GM12878 (cell line): ENCODE measurements around the gene USP35. TPM values are rescaled to one million over a fixed set of nuclear protein-coding genes. Genes with fewer than 3 reads are reported as not detected.

Experiments
- ATAC-seq: fragments of 200-7000 bp; cut with Tn5 transposase; 3 replicates; pipeline ENCODE4 v1.9.1; 2020; ENCODE audit warnings: mild to moderate bottlenecking, moderate library complexity
- BruUV-seq: library from RNA; stranded (reverse); fragments of 400-500 nt; replicated peaks from 2 replicates; lab custom pipeline; 2021; lab: Mats Ljungman, UMichigan
- CTCF ChIA-PET: fragments of 300-600 bp; sonication (Branson Sonifier 250); formaldehyde crosslinking; extraction: SDS; loops from one replicate; lab custom pipeline; 2021; ENCODE audit warnings: inconsistent platforms; lab: Yijun Ruan, JAX
- POLR2A ChIA-PET: fragments of 350-600 bp; formaldehyde crosslinking; extraction: SDS; loops from one replicate; lab custom pipeline; 2021; ENCODE audit warnings: inconsistent platforms; lab: Charles Lee
- RAD21 ChIA-PET: fragments of 300-600 bp; sonication (Branson Sonifier 250); formaldehyde crosslinking; loops from one replicate; lab custom pipeline; 2023; ENCODE audit warnings: antibody characterized with exemption; ENCODE audit not compliant: unreplicated experiment; lab: Charles Lee
- SMC1A ChIA-PET: fragments of 300-600 bp; sonication (Branson Sonifier 250); formaldehyde crosslinking; loops from one replicate; lab custom pipeline; 2023; ENCODE audit not compliant: unreplicated experiment, uncharacterized antibody; lab: Charles Lee
- DNase-seq: peaks from one replicate; pipeline ENCODE4 v3.0.0-alpha.2; 2011; ENCODE audit warnings: low read depth, low spot score
- FAIRE-seq: peaks from 3 replicates; lab custom pipeline; 2011; peaks lifted over from hg19 to GRCh38; lab: Jason Lieb, UNC
- H2AFZ ChIP-seq: 2 replicates; pipeline ENCODE4 v1.6.0; 2011; ENCODE audit warnings: low read depth, low read length, control low read depth; ENCODE audit not compliant: control insufficient read depth
- H3K27ac ChIP-seq: 2 replicates; pipeline ENCODE4 v1.5.1; 2011; ENCODE audit warnings: control low read depth; ENCODE audit not compliant: control insufficient read depth, insufficient read depth
- H3K27me3 ChIP-seq, 2 experiments: replicated peaks in 1 of 2; 2 replicates each; pipeline versions ENCODE4 v1.6.0 to v1.6.1; 2011; ENCODE audit warnings: low read length in 1 of 2; ENCODE audit not compliant: control insufficient read depth in 2 of 2, insufficient read depth in 2 of 2
- H3K36me3 ChIP-seq, 2 experiments: 2 replicates each; pipeline ENCODE4 v1.5.1; 2011; ENCODE audit warnings: low read length in 1 of 2; ENCODE audit not compliant: control insufficient read depth in 2 of 2, insufficient read depth in 2 of 2
- H3K4me1 ChIP-seq: 2 replicates; pipeline ENCODE4 v1.6.1; 2011; ENCODE audit warnings: mild to moderate bottlenecking, low read length, moderate library complexity, mixed read lengths; ENCODE audit not compliant: control insufficient read depth, insufficient read depth
- H3K4me2 ChIP-seq: 2 replicates; pipeline ENCODE4 v1.6.0; 2011; ENCODE audit warnings: control low read depth; ENCODE audit not compliant: control insufficient read depth, insufficient read depth
- H3K4me3 ChIP-seq: fragments of 200-600 bp; sonication (generic); 2 replicates; pipeline ENCODE4 v1.5.1; 2016
- H3K79me2 ChIP-seq: 2 replicates; pipeline ENCODE4 v1.6.0; 2011; ENCODE audit warnings: low read length; ENCODE audit not compliant: control insufficient read depth, insufficient read depth
- H3K9ac ChIP-seq: 2 replicates; pipeline ENCODE4 v1.8.0; 2011; ENCODE audit warnings: low read length, control low read depth, mixed read lengths; ENCODE audit not compliant: control insufficient read depth, insufficient read depth
- H3K9me3 ChIP-seq: replicated peaks from 3 replicates; pipeline ENCODE4 v1.5.1; 2011; ENCODE audit warnings: mild to moderate bottlenecking, low read length; ENCODE audit not compliant: control insufficient read depth, insufficient read depth
- H4K20me1 ChIP-seq: 2 replicates; pipeline ENCODE4 v1.6.0; 2011; ENCODE audit not compliant: control insufficient read depth, insufficient read depth
- ATF7 ChIP-seq: fragments of 450-650 bp; IDR thresholded peaks from 2 replicates; pipeline ENCODE4 v1.6.1; 2016; ENCODE audit warnings: low read depth, mild to moderate bottlenecking
- CBX5 ChIP-seq: sonication (generic); IDR thresholded peaks from 2 replicates; pipeline ENCODE4 v1.6.1; 2016; ENCODE audit warnings: low read depth, moderate library complexity, mild to moderate bottlenecking, inconsistent platforms
- HCFC1 ChIP-seq: fragments of 150-350 bp; IDR thresholded peaks from 2 replicates; pipeline ENCODE4 v1.6.1; 2014; ENCODE audit warnings: low read length
- KLF5 ChIP-seq: fragments of 450-650 bp; IDR thresholded peaks from 2 replicates; pipeline ENCODE4 v1.6.1; 2014; ENCODE audit warnings: mild to moderate bottlenecking; ENCODE audit not compliant: partially characterized antibody
- LARP7 ChIP-seq: fragments of 450-650 bp; IDR thresholded peaks from 2 replicates; pipeline ENCODE4 v1.6.1; 2017; ENCODE audit warnings: mild to moderate bottlenecking
- RBBP5 ChIP-seq: fragments of 200-600 bp; sonication (generic); conservative IDR thresholded peaks from 2 replicates; pipeline ENCODE4 v1.6.1; 2016
- SMAD5 ChIP-seq: IDR thresholded peaks from 2 replicates; pipeline ENCODE4 v1.6.1; 2016; ENCODE audit warnings: antibody characterized with exemption, low read depth
- TBL1XR1 ChIP-seq: IDR thresholded peaks from 2 replicates; pipeline ENCODE4 v1.6.1; 2012; ENCODE audit warnings: low read depth, low read length, improper control_type of control experiment
- WGBS: methylation state at CpG from one replicate; pipeline ENCODE4 v1.1.6; 2016; ENCODE audit warnings: low lambda C conversion rate; ENCODE audit not compliant: insufficient replicate concordance, insufficient coverage; ENCODE audit errors: missing lambda C conversion rate; 5-methylcytosine and 5-hydroxymethylcytosine counted together
- in situ Hi-C: fragments of 300-500 bp; cut with MboI; formaldehyde crosslinking; loops from 9 replicates; pipeline ENCODE4 v1.14.3; 2018; ENCODE audit warnings: mixed read lengths
- intact Hi-C: fragments of 100-400 bp; cut with micrococcal nuclease; formaldehyde crosslinking; loops from one replicate; pipeline ENCODE4 v1.14.2; 2022; ENCODE audit not compliant: unreplicated experiment
- polyA plus RNA-seq, 11 experiments: library from polyadenylated mRNA; depleted of rRNA in 4 of 11; unstranded in 6 of 11; stranded (reverse) in 5 of 11; fragments of >200 nt; fragmentation: Nextera tagmentation in 4 of 11; fragmentation: Illumina TruSeq in 1 of 11; extraction: Ambion mirVana in 4 of 11; extraction: Trizol in 1 of 11; gene quantifications; 1 replicate in 1 of 11; 2 replicates in 10 of 11; pipeline versions ENCODE4 v1.2.1 to v1.2.3, GENCODE V29; 2011 to 2016; ENCODE audit warnings: inconsistent platforms in 2 of 11, missing spikeins in 2 of 11, low read depth in 1 of 11
- total RNA-seq, 4 experiments: library from RNA; depleted of rRNA in 3 of 4; stranded (reverse); fragments of >200 nt in 3 of 4; fragmentation: Illumina TruSeq in 1 of 4; extraction: Trizol in 1 of 4; gene quantifications; 2 replicates each; pipeline versions ENCODE4 v1.2.1 to v1.2.3, GENCODE V29; 2013 to 2021
- TF ChIP-seq, protein P1 (sequence below): fragments of 450-650 bp; formaldehyde crosslinking; IDR thresholded peaks from 2 replicates; pipeline ENCODE4 v1.5.0; 2022; ENCODE audit warnings: mild to moderate bottlenecking, missing genetic modification characterization
- TF ChIP-seq, protein P2 (sequence below): IDR thresholded peaks from 2 replicates; pipeline ENCODE4 v1.6.1; 2011; ENCODE audit warnings: borderline replicate concordance, low read depth, mild to moderate bottlenecking, moderate library complexity, low read length; ENCODE audit not compliant: insufficient read depth, poor library complexity, severe bottlenecking
- TF ChIP-seq, protein P3 (sequence below): fragments of 450-650 bp; IDR thresholded peaks from 2 replicates; pipeline ENCODE4 v1.6.1; 2017; ENCODE audit warnings: mild to moderate bottlenecking
- TF ChIP-seq, protein P4 (sequence below): fragments of 450-650 bp; formaldehyde crosslinking; IDR thresholded peaks from 2 replicates; pipeline ENCODE4 v1.4.0; 2022; ENCODE audit warnings: mild to moderate bottlenecking, moderate library complexity

Gene USP35
- total and polyA plus RNA-seq, 10 of the 15 experiments (the other 5 are each of a cell fraction or from before 2014, with no cell fraction given) = 0.13 to 6.4 (median 3.1) TPM; not detected in 1

DNA sequence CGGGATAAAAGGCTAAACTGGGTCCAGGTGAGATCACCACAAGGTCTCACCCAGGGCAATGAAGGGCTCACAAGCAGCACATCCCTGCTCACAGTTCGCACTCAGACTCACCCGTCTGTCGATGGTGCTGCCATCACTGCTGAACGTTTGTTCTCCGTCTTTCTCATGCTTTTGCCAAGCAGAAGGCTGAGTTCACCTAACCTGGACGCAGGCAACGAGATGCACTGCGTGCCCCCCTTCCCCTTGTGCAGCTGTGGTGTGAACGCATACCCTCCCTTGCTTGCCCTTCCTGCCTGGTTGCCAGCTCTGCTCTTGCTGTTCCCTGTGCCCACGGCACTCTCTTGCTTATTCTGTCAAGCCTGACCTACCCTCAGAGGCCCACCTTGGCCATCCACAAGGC, 18.3 kb upstream of the USP35 start:
- ATAC-seq (no peak), DNase-seq (no peak), FAIRE-seq (no peak)
- ChIA-PET POLR2A (no interaction called here), CTCF (no interaction called here), RAD21 (no interaction called here), SMC1A (interaction anchor here (1.4 kb wide), 1 partner anchor 28 kb away, joined by 3 read pairs; no protein-coding TSS in a partner anchor)
- no peaks in the 10 kb centered on the region for H3K4me1 ChIP-seq
- H3K27me3 ChIP-seq = no peaks in the 10 kb centered on the region
- in situ Hi-C loops (no loop called here), intact Hi-C loops (no loop called here)
- no peak overlapping the region for H3K9ac ChIP-seq
- H4K20me1 ChIP-seq = no peaks in the 10 kb centered on the region
- TF ChIP-seq TBL1XR1 = no peak
- TF ChIP-seq, protein P1, sequence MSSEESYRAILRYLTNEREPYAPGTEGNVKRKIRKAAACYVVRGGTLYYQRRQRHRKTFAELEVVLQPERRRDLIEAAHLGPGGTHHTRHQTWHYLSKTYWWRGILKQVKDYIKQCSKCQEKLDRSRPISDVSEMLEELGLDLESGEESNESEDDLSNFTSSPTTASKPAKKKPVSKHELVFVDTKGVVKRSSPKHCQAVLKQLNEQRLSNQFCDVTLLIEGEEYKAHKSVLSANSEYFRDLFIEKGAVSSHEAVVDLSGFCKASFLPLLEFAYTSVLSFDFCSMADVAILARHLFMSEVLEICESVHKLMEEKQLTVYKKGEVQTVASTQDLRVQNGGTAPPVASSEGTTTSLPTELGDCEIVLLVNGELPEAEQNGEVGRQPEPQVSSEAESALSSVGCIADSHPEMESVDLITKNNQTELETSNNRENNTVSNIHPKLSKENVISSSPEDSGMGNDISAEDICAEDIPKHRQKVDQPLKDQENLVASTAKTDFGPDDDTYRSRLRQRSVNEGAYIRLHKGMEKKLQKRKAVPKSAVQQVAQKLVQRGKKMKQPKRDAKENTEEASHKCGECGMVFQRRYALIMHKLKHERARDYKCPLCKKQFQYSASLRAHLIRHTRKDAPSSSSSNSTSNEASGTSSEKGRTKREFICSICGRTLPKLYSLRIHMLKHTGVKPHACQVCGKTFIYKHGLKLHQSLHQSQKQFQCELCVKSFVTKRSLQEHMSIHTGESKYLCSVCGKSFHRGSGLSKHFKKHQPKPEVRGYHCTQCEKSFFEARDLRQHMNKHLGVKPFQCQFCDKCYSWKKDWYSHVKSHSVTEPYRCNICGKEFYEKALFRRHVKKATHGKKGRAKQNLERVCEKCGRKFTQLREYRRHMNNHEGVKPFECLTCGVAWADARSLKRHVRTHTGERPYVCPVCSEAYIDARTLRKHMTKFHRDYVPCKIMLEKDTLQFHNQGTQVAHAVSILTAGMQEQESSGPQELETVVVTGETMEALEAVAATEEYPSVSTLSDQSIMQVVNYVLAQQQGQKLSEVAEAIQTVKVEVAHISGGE (CRISPR knock-in tag) = no peak
- TF ChIP-seq RBBP5 = no peak
- TF ChIP-seq, protein P2, sequence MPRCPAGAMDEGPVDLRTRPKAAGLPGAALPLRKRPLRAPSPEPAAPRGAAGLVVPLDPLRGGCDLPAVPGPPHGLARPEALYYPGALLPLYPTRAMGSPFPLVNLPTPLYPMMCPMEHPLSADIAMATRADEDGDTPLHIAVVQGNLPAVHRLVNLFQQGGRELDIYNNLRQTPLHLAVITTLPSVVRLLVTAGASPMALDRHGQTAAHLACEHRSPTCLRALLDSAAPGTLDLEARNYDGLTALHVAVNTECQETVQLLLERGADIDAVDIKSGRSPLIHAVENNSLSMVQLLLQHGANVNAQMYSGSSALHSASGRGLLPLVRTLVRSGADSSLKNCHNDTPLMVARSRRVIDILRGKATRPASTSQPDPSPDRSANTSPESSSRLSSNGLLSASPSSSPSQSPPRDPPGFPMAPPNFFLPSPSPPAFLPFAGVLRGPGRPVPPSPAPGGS = no peak
- no peak for TF ChIP-seq KLF5
- TF ChIP-seq ATF7 = no peak
- TF ChIP-seq LARP7 = no peak
- TF ChIP-seq HCFC1 = no peak
- TF ChIP-seq, protein P3, sequence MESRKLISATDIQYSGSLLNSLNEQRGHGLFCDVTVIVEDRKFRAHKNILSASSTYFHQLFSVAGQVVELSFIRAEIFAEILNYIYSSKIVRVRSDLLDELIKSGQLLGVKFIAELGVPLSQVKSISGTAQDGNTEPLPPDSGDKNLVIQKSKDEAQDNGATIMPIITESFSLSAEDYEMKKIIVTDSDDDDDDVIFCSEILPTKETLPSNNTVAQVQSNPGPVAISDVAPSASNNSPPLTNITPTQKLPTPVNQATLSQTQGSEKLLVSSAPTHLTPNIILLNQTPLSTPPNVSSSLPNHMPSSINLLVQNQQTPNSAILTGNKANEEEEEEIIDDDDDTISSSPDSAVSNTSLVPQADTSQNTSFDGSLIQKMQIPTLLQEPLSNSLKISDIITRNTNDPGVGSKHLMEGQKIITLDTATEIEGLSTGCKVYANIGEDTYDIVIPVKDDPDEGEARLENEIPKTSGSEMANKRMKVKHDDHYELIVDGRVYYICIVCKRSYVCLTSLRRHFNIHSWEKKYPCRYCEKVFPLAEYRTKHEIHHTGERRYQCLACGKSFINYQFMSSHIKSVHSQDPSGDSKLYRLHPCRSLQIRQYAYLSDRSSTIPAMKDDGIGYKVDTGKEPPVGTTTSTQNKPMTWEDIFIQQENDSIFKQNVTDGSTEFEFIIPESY = no peak
- TF ChIP-seq, protein P4, sequence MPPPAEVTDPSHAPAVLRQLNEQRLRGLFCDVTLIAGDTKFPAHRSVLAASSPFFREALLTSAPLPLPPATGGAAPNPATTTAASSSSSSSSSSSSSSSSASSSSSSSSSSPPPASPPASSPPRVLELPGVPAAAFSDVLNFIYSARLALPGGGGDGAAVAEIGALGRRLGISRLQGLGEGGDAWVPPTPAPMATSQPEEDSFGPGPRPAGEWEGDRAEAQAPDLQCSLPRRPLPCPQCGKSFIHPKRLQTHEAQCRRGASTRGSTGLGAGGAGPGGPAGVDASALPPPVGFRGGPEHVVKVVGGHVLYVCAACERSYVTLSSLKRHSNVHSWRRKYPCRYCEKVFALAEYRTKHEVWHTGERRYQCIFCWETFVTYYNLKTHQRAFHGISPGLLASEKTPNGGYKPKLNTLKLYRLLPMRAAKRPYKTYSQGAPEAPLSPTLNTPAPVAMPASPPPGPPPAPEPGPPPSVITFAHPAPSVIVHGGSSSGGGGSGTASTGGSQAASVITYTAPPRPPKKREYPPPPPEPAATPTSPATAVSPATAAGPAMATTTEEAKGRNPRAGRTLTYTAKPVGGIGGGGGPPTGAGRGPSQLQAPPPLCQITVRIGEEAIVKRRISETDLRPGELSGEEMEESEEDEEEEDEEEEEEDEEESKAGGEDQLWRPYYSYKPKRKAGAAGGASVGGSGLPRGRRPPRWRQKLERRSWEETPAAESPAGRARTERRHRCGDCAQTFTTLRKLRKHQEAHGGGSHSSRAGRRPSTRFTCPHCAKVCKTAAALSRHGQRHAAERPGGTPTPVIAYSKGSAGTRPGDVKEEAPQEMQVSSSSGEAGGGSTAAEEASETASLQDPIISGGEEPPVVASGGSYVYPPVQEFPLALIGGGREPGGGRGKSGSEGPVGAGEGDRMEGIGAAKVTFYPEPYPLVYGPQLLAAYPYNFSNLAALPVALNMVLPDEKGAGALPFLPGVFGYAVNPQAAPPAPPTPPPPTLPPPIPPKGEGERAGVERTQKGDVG (CRISPR knock-in tag) = no peak
- no peak for TF ChIP-seq SMAD5
- no peak for TF ChIP-seq CBX5
- peaks cover 0 to 4% of the 10 kb centered on the region in 2 experiments; a peak in 3 of 4 replicates for H3K36me3 ChIP-seq
- no TSS peak for BruUV-seq
- no peak overlapping the region for H3K4me2 ChIP-seq
- 66% methylated on average over 11 of the region's 11 CpGs for WGBS
- H3K4me3 ChIP-seq = no peak overlapping the region
- H3K79me2 ChIP-seq = no peaks in the 10 kb centered on the region
- no peak overlapping the region for H2AFZ ChIP-seq
- no peak overlapping the region for H3K27ac ChIP-seq
- H3K9me3 ChIP-seq = no peaks in the 10 kb centered on the region
